K562 (cell line): ENCODE measurements around the gene ZNF358. TPM values are rescaled to one million over a fixed set of nuclear protein-coding genes. Genes with fewer than 3 reads are reported as not detected.
A peak's percentile ranks its signal among the peaks of the same experiment; 100 is the strongest.

ENCODE experiments used
- CHD2 ChIP-seq: IDR thresholded peaks from 2 replicates; pipeline ENCODE4 v1.6.1; 2011; ENCODE audit warnings: low read depth, low read length
- CTBP1 ChIP-seq: fragments of 450-650 bp; IDR thresholded peaks from 2 replicates; pipeline ENCODE4 v1.6.1; 2016; ENCODE audit warnings: borderline replicate concordance
- ETV6 ChIP-seq, 3 experiments: fragments of 150-350 bp in 1 of 3; sonication (generic) in 1 of 3; formaldehyde crosslinking in 1 of 3; IDR thresholded peaks; 2 replicates each; pipeline versions ENCODE4 v1.6.1 to v1.8.0; 2014 to 2022; ENCODE audit warnings: borderline replicate concordance in 2 of 3, low read depth in 2 of 3, antibody characterized with exemption in 1 of 3, low read length in 1 of 3, mild to moderate bottlenecking in 1 of 3, missing genetic modification reagents in 1 of 3
- FOXA1 ChIP-seq: fragments of 450-650 bp; IDR thresholded peaks from 2 replicates; pipeline ENCODE4 v1.6.1; 2016; ENCODE audit warnings: mild to moderate bottlenecking, borderline replicate concordance
- HMG20A ChIP-seq: fragments of 450-650 bp; formaldehyde crosslinking; conservative IDR thresholded peaks from 2 replicates; pipeline ENCODE4 v1.4.0; 2020; ENCODE audit warnings: mild to moderate bottlenecking, mixed read lengths
- KDM1A ChIP-seq, 2 experiments: fragments of 450-650 bp; IDR thresholded peaks; 2 replicates each; pipeline ENCODE4 v1.6.1; 2016; ENCODE audit warnings: mild to moderate bottlenecking in 2 of 2
- MAFK ChIP-seq: IDR thresholded peaks from 2 replicates; pipeline ENCODE4 v1.6.1; 2011; ENCODE audit warnings: low read length, improper control_type of control experiment
- MCM5 ChIP-seq: fragments of 450-650 bp; IDR thresholded peaks from 2 replicates; pipeline ENCODE4 v1.6.1; 2016; ENCODE audit warnings: low read depth
- NFRKB ChIP-seq: fragments of 450-650 bp; IDR thresholded peaks from 2 replicates; pipeline ENCODE4 v1.6.1; 2016; ENCODE audit warnings: low read depth
- POLR2AphosphoS5 ChIP-seq: IDR thresholded peaks from 2 replicates; pipeline ENCODE4 v1.6.1; 2011; ENCODE audit warnings: mild to moderate bottlenecking, low read depth, low read length, moderate library complexity; ENCODE audit not compliant: control insufficient read depth, insufficient read depth
- POLR3A ChIP-seq: IDR thresholded peaks from 2 replicates; pipeline ENCODE4 v1.6.1; 2011; ENCODE audit warnings: borderline replicate concordance, mild to moderate bottlenecking, moderate library complexity; ENCODE audit not compliant: insufficient read length, insufficient read depth; ENCODE audit errors: extremely low read depth
- RCOR1 ChIP-seq, 2 experiments: IDR thresholded peaks; 2 replicates each; pipeline ENCODE4 v1.6.1; 2012; ENCODE audit warnings: low read depth in 2 of 2, low read length in 2 of 2, borderline replicate concordance in 1 of 2, improper control_type of control experiment in 1 of 2
- TCF3 ChIP-seq: sonication (generic); formaldehyde crosslinking; IDR thresholded peaks from 2 replicates; pipeline ENCODE4 v1.4.0; 2020; ENCODE audit warnings: mild to moderate bottlenecking, missing genetic modification reagents
- ZNF184 ChIP-seq: sonication (generic); formaldehyde crosslinking; IDR thresholded peaks from 2 replicates; pipeline ENCODE4 v1.5.0; 2020; ENCODE audit warnings: missing genetic modification reagents
- ZNF354B ChIP-seq: fragments of 250-450 bp; sonication (Bioruptor Pico); IDR thresholded peaks from 2 replicates; pipeline ENCODE4 v1.4.0; 2020
- ZNF444 ChIP-seq: fragments of 250-450 bp; sonication (Bioruptor Pico); IDR thresholded peaks from 2 replicates; pipeline ENCODE4 v1.4.0; 2020; ENCODE audit warnings: mild to moderate bottlenecking, moderate library complexity
- ZNF644 ChIP-seq: fragments of 200-800 bp; sonication (Bioruptor generic); IDR thresholded peaks from 2 replicates; pipeline ENCODE4 v1.6.1; 2016; ENCODE audit warnings: low read depth, missing genetic modification characterization, missing compliant biosample characterization
- ZNF79 ChIP-seq: fragments of 250-450 bp; sonication (Bioruptor Pico); IDR thresholded peaks from 2 replicates; pipeline ENCODE4 v1.4.0; 2020; ENCODE audit warnings: low read depth, mild to moderate bottlenecking, moderate library complexity
- ZZZ3 ChIP-seq: fragments of 450-650 bp; IDR thresholded peaks from 2 replicates; pipeline ENCODE4 v1.6.1; 2016; ENCODE audit warnings: antibody characterized with exemption, mild to moderate bottlenecking, moderate library complexity
- polyA plus RNA-seq, 8 experiments: library from polyadenylated mRNA; depleted of rRNA in 4 of 8; stranded (reverse) in 5 of 8; unstranded in 3 of 8; fragments of >200 nt; fragmentation: Nextera tagmentation in 2 of 8; fragmentation: Illumina TruSeq in 1 of 8; extraction: Ambion mirVana in 2 of 8; extraction: Trizol in 1 of 8; gene quantifications; 2 replicates each; pipeline versions ENCODE4 v1.2.1 to v1.2.3, GENCODE V29; 2011 to 2014; ENCODE audit warnings: inconsistent platforms in 1 of 8, missing spikeins in 1 of 8
- total RNA-seq, 7 experiments: library from RNA; depleted of rRNA in 6 of 7; stranded (reverse); fragments of >200 nt in 6 of 7; fragmentation: Illumina TruSeq in 2 of 7; extraction: Trizol in 2 of 7; gene quantifications; 2 replicates each; pipeline versions ENCODE4 v1.2.1 to v1.2.3, GENCODE V29; 2011 to 2021; ENCODE audit warnings: low replicate concordance in 1 of 7
- TF ChIP-seq, protein P1 (sequence below): fragments of 200-800 bp; sonication (Bioruptor generic); IDR thresholded peaks from 2 replicates; pipeline ENCODE4 v1.6.1; 2016; ENCODE audit warnings: missing genetic modification characterization, missing compliant biosample characterization
- TF ChIP-seq, protein P2 (sequence below): fragments of 450-650 bp; IDR thresholded peaks from 2 replicates; pipeline ENCODE4 v1.6.1; 2017; ENCODE audit warnings: antibody characterized with exemption
- TF ChIP-seq, protein P3 (sequence below): fragments of 450-650 bp; formaldehyde crosslinking; IDR thresholded peaks from 2 replicates; pipeline ENCODE4 v1.4.0; 2020; ENCODE audit warnings: mild to moderate bottlenecking, mixed read lengths

ZNF358 gene
- total and polyA plus RNA-seq, 9 of the 15 experiments (the other 6 are each of a cell fraction or from before 2014, with no cell fraction given), result 0.04 to 17.2 (median 4.9) TPM

DNA sequence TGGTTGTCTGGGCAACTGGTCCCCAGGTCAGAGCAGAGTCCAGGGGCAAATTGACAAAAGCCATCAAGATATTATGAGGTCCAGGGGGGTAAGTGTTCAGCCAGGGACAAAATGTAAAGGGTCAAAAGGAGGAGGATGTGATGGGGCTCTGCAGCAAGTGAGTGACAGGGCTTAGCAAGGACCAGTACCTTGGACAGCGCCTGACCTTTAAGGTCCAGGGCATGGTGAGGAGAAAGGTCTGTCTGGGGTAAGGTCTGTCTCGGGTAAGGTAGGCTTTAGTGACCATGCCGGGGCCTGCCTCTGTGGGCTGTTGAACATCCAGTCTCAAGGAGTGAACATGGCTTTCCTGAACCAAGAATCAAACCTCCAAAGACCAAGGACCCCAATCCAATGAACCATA lies 6.3 kb upstream of the ZNF358 start (continued):
- TF ChIP-seq, protein P1, sequence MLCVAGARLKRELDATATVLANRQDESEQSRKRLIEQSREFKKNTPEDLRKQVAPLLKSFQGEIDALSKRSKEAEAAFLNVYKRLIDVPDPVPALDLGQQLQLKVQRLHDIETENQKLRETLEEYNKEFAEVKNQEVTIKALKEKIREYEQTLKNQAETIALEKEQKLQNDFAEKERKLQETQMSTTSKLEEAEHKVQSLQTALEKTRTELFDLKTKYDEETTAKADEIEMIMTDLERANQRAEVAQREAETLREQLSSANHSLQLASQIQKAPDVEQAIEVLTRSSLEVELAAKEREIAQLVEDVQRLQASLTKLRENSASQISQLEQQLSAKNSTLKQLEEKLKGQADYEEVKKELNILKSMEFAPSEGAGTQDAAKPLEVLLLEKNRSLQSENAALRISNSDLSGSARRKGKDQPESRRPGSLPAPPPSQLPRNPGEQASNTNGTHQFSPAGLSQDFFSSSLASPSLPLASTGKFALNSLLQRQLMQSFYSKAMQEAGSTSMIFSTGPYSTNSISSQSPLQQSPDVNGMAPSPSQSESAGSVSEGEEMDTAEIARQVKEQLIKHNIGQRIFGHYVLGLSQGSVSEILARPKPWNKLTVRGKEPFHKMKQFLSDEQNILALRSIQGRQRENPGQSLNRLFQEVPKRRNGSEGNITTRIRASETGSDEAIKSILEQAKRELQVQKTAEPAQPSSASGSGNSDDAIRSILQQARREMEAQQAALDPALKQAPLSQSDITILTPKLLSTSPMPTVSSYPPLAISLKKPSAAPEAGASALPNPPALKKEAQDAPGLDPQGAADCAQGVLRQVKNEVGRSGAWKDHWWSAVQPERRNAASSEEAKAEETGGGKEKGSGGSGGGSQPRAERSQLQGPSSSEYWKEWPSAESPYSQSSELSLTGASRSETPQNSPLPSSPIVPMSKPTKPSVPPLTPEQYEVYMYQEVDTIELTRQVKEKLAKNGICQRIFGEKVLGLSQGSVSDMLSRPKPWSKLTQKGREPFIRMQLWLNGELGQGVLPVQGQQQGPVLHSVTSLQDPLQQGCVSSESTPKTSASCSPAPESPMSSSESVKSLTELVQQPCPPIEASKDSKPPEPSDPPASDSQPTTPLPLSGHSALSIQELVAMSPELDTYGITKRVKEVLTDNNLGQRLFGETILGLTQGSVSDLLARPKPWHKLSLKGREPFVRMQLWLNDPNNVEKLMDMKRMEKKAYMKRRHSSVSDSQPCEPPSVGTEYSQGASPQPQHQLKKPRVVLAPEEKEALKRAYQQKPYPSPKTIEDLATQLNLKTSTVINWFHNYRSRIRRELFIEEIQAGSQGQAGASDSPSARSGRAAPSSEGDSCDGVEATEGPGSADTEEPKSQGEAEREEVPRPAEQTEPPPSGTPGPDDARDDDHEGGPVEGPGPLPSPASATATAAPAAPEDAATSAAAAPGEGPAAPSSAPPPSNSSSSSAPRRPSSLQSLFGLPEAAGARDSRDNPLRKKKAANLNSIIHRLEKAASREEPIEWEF, result no peak
- TF ChIP-seq, protein P2, sequence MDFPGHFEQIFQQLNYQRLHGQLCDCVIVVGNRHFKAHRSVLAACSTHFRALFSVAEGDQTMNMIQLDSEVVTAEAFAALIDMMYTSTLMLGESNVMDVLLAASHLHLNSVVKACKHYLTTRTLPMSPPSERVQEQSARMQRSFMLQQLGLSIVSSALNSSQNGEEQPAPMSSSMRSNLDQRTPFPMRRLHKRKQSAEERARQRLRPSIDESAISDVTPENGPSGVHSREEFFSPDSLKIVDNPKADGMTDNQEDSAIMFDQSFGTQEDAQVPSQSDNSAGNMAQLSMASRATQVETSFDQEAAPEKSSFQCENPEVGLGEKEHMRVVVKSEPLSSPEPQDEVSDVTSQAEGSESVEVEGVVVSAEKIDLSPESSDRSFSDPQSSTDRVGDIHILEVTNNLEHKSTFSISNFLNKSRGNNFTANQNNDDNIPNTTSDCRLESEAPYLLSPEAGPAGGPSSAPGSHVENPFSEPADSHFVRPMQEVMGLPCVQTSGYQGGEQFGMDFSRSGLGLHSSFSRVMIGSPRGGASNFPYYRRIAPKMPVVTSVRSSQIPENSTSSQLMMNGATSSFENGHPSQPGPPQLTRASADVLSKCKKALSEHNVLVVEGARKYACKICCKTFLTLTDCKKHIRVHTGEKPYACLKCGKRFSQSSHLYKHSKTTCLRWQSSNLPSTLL, result no peak
- no peak for TF ChIP-seq TCF3 (CRISPR knock-in tag)
- TF ChIP-seq FOXA1, result no peak
- no peak for TF ChIP-seq ZNF644 (tag)
- TF ChIP-seq ZNF444 (CRISPR knock-in tag), result no peak
- TF ChIP-seq POLR3A, result no peak
- TF ChIP-seq ZNF354B (CRISPR knock-in tag), result no peak
- no peak for TF ChIP-seq ZZZ3
- TF ChIP-seq CTBP1, result 0 out of 2 replicates have a peak, but pooled peaks have one; percentile 22
- no peak for TF ChIP-seq CHD2
- no peak for TF ChIP-seq ZNF79
- no peak for TF ChIP-seq MCM5
- TF ChIP-seq MAFK, result no peak
- TF ChIP-seq ZNF184 (CRISPR knock-in tag), result no peak
- TF ChIP-seq NFRKB, result no peak
- no peak for TF ChIP-seq POLR2AphosphoS5
- no peak for TF ChIP-seq HMG20A (CRISPR knock-in tag)
- TF ChIP-seq ETV6 (IDR thresholded peaks at IDR 0.05; ENCODE audit: borderline replicate concordance in 1 of 2, low read depth in 2 of 2, low read length in 1 of 2), result no peak
- TF ChIP-seq ETV6 (CRISPR knock-in tag; IDR thresholded peaks at IDR 0.05; ENCODE audit: borderline replicate concordance), result peak; percentile 73; the same call in 1 of the 2 replicates
- peak in 1 of 2 experiments; percentile 53; a peak in 1 of 4 replicates for TF ChIP-seq RCOR1 (IDR thresholded peaks at IDR 0.05; ENCODE audit: borderline replicate concordance in 1 of 2, low read depth in 2 of 2, low read length in 2 of 2)
- TF ChIP-seq, protein P3, sequence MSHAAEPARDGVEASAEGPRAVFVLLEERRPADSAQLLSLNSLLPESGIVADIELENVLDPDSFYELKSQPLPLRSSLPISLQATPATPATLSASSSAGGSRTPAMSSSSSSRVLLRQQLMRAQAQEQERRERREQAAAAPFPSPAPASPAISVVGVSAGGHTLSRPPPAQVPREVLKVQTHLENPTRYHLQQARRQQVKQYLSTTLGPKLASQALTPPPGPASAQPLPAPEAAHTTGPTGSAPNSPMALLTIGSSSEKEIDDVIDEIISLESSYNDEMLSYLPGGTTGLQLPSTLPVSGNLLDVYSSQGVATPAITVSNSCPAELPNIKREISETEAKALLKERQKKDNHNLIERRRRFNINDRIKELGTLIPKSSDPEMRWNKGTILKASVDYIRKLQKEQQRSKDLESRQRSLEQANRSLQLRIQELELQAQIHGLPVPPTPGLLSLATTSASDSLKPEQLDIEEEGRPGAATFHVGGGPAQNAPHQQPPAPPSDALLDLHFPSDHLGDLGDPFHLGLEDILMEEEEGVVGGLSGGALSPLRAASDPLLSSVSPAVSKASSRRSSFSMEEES (CRISPR knock-in tag), result no peak
- no peak for TF ChIP-seq KDM1A (IDR thresholded peaks at IDR 0.05)
